HCT116 (cell line): Measurements from ENCODE around the gene SH2B3. TPM values are rescaled to one million over a fixed set of nuclear protein-coding genes. Genes with fewer than 3 reads are reported as not detected.

Source experiments
- ATAC-seq: fragments of 200-7000 bp; cut with Tn5 transposase; 2 replicates; pipeline ENCODE4 v1.9.1; 2020; ENCODE audit warnings: mild to moderate bottlenecking, moderate library complexity
- BruUV-seq: library from RNA; stranded (reverse); fragments of 400-500 nt; replicated peaks from 2 replicates; lab custom pipeline; 2021; lab: Mats Ljungman, UMichigan
- CTCF ChIA-PET: fragments of 300-600 bp; sonication (Branson Sonifier 250); formaldehyde crosslinking; loops from one replicate; lab custom pipeline; 2021; ENCODE audit warnings: antibody characterized with exemption; lab: Charles Lee
- POLR2A ChIA-PET: fragments of 300-600, 350-600 bp; sonication (Branson Sonifier 250); formaldehyde crosslinking; loops from one replicate; lab custom pipeline; 2021; ENCODE audit warnings: antibody characterized with exemption; lab: Charles Lee
- RAD21 ChIA-PET, 2 experiments: fragments of 300-600 bp; sonication (Branson Sonifier 250); formaldehyde crosslinking; loops; one replicate each; lab custom pipeline; 2023; ENCODE audit warnings: low total read pairs in 2 of 2; ENCODE audit not compliant: uncharacterized antibody in 2 of 2, unreplicated experiment in 2 of 2, low non-redundant PET in 1 of 2; lab: Charles Lee
- DNase-seq: peaks from one replicate; pipeline ENCODE4 v3.0.0-alpha.2; 2010; ENCODE audit warnings: low read depth, low spot score
- H2AFZ ChIP-seq: fragments of 200-600 bp; shearing (Covaris generic), sonication (generic); 2 replicates; pipeline ENCODE4 v1.6.1; 2017; ENCODE audit warnings: low read depth, mixed run types, mixed read lengths, antibody characterized with exemption, low read length; ENCODE audit not compliant: poor library complexity, severe bottlenecking
- H3K27ac ChIP-seq: 2 replicates; pipeline ENCODE4 v1.5.1; 2012; ENCODE audit warnings: low read depth, low read length
- H3K27me3 ChIP-seq: fragments of 200-600 bp; sonication (generic); 2 replicates; pipeline ENCODE4 v1.6.1; 2016; ENCODE audit warnings: mixed run types, low read length, mixed read lengths; ENCODE audit not compliant: insufficient read depth
- H3K36me3 ChIP-seq, 2 experiments: fragments of 200-500 bp in 1 of 2; fragments of 200-600 bp in 1 of 2; sonication (Bioruptor generic) in 1 of 2; sonication (generic) in 1 of 2; 2 replicates each; pipeline versions ENCODE4 v1.5.1 to v1.6.1; 2014 to 2016; ENCODE audit warnings: low read length in 2 of 2, inconsistent platforms in 1 of 2, mixed read lengths in 1 of 2, mixed run types in 1 of 2; ENCODE audit not compliant: insufficient read depth in 2 of 2, control insufficient read depth in 1 of 2
- H3K4me1 ChIP-seq, 2 experiments: fragments of 200-600 bp in 1 of 2; sonication (generic) in 1 of 2; 2 replicates each; pipeline versions ENCODE4 v1.5.1 to v1.6.1; 2012 to 2017; ENCODE audit warnings: low read length in 2 of 2, inconsistent platforms in 1 of 2, mild to moderate bottlenecking in 1 of 2, mixed read lengths in 1 of 2, mixed run types in 1 of 2, moderate library complexity in 1 of 2; ENCODE audit not compliant: insufficient read depth in 2 of 2, control insufficient read depth in 1 of 2
- H3K4me2 ChIP-seq: fragments of 200-600 bp; sonication (generic); 2 replicates; pipeline ENCODE4 v1.6.1; 2017; ENCODE audit warnings: mixed run types, low read length, mixed read lengths
- H3K4me3 ChIP-seq, 2 experiments: fragments of 200-600 bp in 1 of 2; sonication (generic) in 1 of 2; replicated peaks in 1 of 2; 2 replicates each; pipeline ENCODE4 v1.5.1; 2011 to 2016; ENCODE audit warnings: low read length in 2 of 2, control low read depth in 1 of 2, low read depth in 1 of 2, mild to moderate bottlenecking in 1 of 2, mixed read lengths in 1 of 2, mixed run types in 1 of 2
- H3K79me2 ChIP-seq: fragments of 200-600 bp; sonication (generic); 2 replicates; pipeline ENCODE4 v1.6.1; 2017; ENCODE audit warnings: mild to moderate bottlenecking, mixed run types, low read length, moderate library complexity, mixed read lengths; ENCODE audit not compliant: insufficient read depth
- H3K9ac ChIP-seq: fragments of 200-600 bp; sonication (generic); 2 replicates; pipeline ENCODE4 v1.6.1; 2016; ENCODE audit warnings: low read length, mixed read lengths
- H3K9me2 ChIP-seq: fragments of 200-600 bp; sonication (generic), shearing (Covaris generic); 2 replicates; pipeline ENCODE4 v1.6.1; 2017; ENCODE audit warnings: mixed run types, mild to moderate bottlenecking, moderate library complexity; ENCODE audit not compliant: insufficient read depth
- H3K9me3 ChIP-seq, 2 experiments: fragments of 200-500 bp in 1 of 2; fragments of 200-600 bp in 1 of 2; sonication (Bioruptor generic) in 1 of 2; sonication (generic) in 1 of 2; 2 replicates each; pipeline ENCODE4 v1.6.1; 2014 to 2017; ENCODE audit warnings: low read length in 2 of 2, mixed read lengths in 2 of 2, inconsistent platforms in 1 of 2, low read depth in 1 of 2, mild to moderate bottlenecking in 1 of 2, mixed run types in 1 of 2, moderate library complexity in 1 of 2; ENCODE audit not compliant: control insufficient read depth in 1 of 2, insufficient read depth in 1 of 2
- H4K20me1 ChIP-seq: fragments of 200-600 bp; sonication (generic), shearing (Covaris generic); 2 replicates; pipeline ENCODE4 v1.6.1; 2017; ENCODE audit warnings: mixed run types, mild to moderate bottlenecking, moderate library complexity; ENCODE audit not compliant: insufficient read depth
- CEBPB ChIP-seq: IDR thresholded peaks from 2 replicates; pipeline ENCODE4 v1.6.1; 2012; ENCODE audit warnings: low read depth
- EGR1 ChIP-seq: IDR thresholded peaks from 2 replicates; pipeline ENCODE4 v1.6.1; 2012; ENCODE audit warnings: low read depth
- ELF1 ChIP-seq: IDR thresholded peaks from 2 replicates; pipeline ENCODE4 v1.6.1; 2012; ENCODE audit warnings: low read depth, borderline replicate concordance
- EZH2 ChIP-seq: fragments of 200-600 bp; sonication (generic); IDR thresholded peaks from 2 replicates; pipeline ENCODE4 v1.6.1; 2017; ENCODE audit warnings: antibody characterized with exemption, mixed run types
- EZH2phosphoT487 ChIP-seq: fragments of 200-600 bp; IDR thresholded peaks from 2 replicates; pipeline ENCODE4 v1.6.1; 2018; ENCODE audit warnings: antibody characterized with exemption, borderline replicate concordance
- FOSL1 ChIP-seq: IDR thresholded peaks from 2 replicates; pipeline ENCODE4 v1.6.1; 2012; ENCODE audit warnings: low read depth
- JUND ChIP-seq: IDR thresholded peaks from 2 replicates; pipeline ENCODE4 v1.6.1; 2012
- POLR2A ChIP-seq: IDR thresholded peaks from 2 replicates; pipeline ENCODE4 v1.7.0; 2011; ENCODE audit warnings: borderline replicate concordance; ENCODE audit not compliant: insufficient read depth, insufficient read length; ENCODE audit errors: extremely low read depth
- POLR2AphosphoS5 ChIP-seq: IDR thresholded peaks from 2 replicates; pipeline ENCODE4 v1.6.1; 2011; ENCODE audit warnings: mild to moderate bottlenecking, low read depth, low read length, moderate library complexity
- RAD21 ChIP-seq: IDR thresholded peaks from 2 replicates; pipeline ENCODE4 v1.6.1; 2012; ENCODE audit warnings: low read depth, mild to moderate bottlenecking
- SIN3A ChIP-seq: IDR thresholded peaks from 2 replicates; pipeline ENCODE4 v1.6.1; 2012; ENCODE audit warnings: low read depth
- SP1 ChIP-seq: IDR thresholded peaks from 2 replicates; pipeline ENCODE4 v1.6.1; 2012; ENCODE audit warnings: low read depth
- SRF ChIP-seq: IDR thresholded peaks from 2 replicates; pipeline ENCODE4 v1.6.1; 2012; ENCODE audit warnings: low read depth
- TCF7L2 ChIP-seq: IDR thresholded peaks from 2 replicates; pipeline ENCODE4 v1.7.0; 2011; ENCODE audit warnings: borderline replicate concordance, inconsistent platforms; ENCODE audit not compliant: insufficient read depth, insufficient read length; ENCODE audit errors: extremely low read depth
- ZFX ChIP-seq: fragments of 450-650 bp; IDR thresholded peaks from 2 replicates; pipeline ENCODE4 v1.6.1; 2017
- ZNF274 ChIP-seq: fragments of 200-500 bp; sonication (Bioruptor generic); IDR thresholded peaks from 2 replicates; pipeline ENCODE4 v1.6.1; 2014; ENCODE audit warnings: mild to moderate bottlenecking, low read depth, low read length, inconsistent platforms
- intact Hi-C: fragments of 100-400 bp; cut with micrococcal nuclease; formaldehyde crosslinking; loops from 2 replicates; pipeline ENCODE4 v1.10.0; 2022
- total RNA-seq: library from RNA; stranded (reverse); gene quantifications from one replicate; pipeline ENCODE4 v1.2.1, GENCODE V29; 2021; ENCODE audit not compliant: unreplicated experiment
- TF ChIP-seq, protein P1 (sequence below): IDR thresholded peaks from 2 replicates; pipeline ENCODE4 v1.6.1; 2012
- TF ChIP-seq, protein P2 (sequence below): IDR thresholded peaks from 2 replicates; pipeline ENCODE4 v1.6.1; 2012; ENCODE audit warnings: low read depth
- TF ChIP-seq, protein P3 (sequence below): IDR thresholded peaks from 2 replicates; pipeline ENCODE4 v1.6.1; 2012

Gene SH2B3
- total RNA-seq, 1 experiment from 2014 or later: 17.3 TPM

DNA sequence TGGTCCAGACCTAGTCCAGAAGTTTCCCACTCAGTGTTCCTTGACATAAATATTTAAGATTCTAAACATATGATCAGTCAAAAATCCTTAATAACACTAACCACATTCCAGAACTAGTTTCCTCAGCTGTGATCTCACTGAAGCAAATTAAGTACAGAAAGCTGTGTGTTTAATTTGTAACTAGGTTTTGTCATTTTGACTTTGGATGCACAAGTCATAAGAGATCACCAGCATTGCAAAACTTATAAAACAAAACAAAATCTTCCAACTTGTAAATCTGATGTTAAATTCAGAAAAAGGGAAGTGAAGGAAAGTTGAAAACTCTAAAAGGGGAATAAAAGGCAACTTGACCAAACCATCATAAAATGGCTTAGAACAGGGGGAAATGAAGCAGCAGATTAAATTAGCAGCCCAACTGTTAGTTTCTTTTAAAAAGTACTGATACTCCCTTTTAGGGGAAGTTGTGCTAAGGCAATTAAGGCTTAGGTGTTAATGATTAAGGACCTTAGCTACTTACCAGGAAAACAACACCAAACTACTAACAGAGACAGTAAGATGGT is 56.6 kb downstream of the SH2B3 start:
- Histone ChIP-seq H3K9ac (no peak overlapping the region), H3K4me3 (no peak overlapping the region), H3K4me2 (no peak overlapping the region), H4K20me1 (no peaks in the 10 kb centered on the region), H3K79me2 (no peaks in the 10 kb centered on the region; the same call in none of the 2 replicates), H2AFZ (no peak overlapping the region), H3K9me2 (no peaks in the 10 kb centered on the region), H3K4me1 (no peaks in the 10 kb centered on the region), H3K9me3 (no peaks in the 10 kb centered on the region), H3K27me3 (no peaks in the 10 kb centered on the region), H3K36me3 (peaks cover under 1 to 6% of the 10 kb centered on the region in 2 experiments; a peak in 2 of 4 replicates), H3K27ac (no peak overlapping the region)
- DNase-seq (no peak), ATAC-seq (no peak)
- RAD21 ChIA-PET: no interaction called here
- intact Hi-C loops: no loop called here
- BruUV-seq: no TSS peak
- POLR2A ChIA-PET: no interaction called here
- CTCF ChIA-PET: interaction anchor here (2.7 kb wide), 1 partner anchor 11 kb away, joined by 12 read pairs; no protein-coding TSS in a partner anchor
- TF ChIP-seq TCF7L2 (no peak), ZFX (no peak), SIN3A (no peak), SP1 (no peak), RAD21 (no peak), JUND (no peak), POLR2AphosphoS5 (no peak), EZH2phosphoT487 (no peak), SRF (no peak), CEBPB (no peak), FOSL1 (no peak), EZH2 (no peak), POLR2A (no peak), ELF1 (no peak), EGR1 (no peak), ZNF274 (no peak)
- TF ChIP-seq, protein P1, sequence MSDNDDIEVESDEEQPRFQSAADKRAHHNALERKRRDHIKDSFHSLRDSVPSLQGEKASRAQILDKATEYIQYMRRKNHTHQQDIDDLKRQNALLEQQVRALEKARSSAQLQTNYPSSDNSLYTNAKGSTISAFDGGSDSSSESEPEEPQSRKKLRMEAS: no peak
- TF ChIP-seq, protein P2, sequence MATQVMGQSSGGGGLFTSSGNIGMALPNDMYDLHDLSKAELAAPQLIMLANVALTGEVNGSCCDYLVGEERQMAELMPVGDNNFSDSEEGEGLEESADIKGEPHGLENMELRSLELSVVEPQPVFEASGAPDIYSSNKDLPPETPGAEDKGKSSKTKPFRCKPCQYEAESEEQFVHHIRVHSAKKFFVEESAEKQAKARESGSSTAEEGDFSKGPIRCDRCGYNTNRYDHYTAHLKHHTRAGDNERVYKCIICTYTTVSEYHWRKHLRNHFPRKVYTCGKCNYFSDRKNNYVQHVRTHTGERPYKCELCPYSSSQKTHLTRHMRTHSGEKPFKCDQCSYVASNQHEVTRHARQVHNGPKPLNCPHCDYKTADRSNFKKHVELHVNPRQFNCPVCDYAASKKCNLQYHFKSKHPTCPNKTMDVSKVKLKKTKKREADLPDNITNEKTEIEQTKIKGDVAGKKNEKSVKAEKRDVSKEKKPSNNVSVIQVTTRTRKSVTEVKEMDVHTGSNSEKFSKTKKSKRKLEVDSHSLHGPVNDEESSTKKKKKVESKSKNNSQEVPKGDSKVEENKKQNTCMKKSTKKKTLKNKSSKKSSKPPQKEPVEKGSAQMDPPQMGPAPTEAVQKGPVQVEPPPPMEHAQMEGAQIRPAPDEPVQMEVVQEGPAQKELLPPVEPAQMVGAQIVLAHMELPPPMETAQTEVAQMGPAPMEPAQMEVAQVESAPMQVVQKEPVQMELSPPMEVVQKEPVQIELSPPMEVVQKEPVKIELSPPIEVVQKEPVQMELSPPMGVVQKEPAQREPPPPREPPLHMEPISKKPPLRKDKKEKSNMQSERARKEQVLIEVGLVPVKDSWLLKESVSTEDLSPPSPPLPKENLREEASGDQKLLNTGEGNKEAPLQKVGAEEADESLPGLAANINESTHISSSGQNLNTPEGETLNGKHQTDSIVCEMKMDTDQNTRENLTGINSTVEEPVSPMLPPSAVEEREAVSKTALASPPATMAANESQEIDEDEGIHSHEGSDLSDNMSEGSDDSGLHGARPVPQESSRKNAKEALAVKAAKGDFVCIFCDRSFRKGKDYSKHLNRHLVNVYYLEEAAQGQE: no peak
- TF ChIP-seq, protein P3, sequence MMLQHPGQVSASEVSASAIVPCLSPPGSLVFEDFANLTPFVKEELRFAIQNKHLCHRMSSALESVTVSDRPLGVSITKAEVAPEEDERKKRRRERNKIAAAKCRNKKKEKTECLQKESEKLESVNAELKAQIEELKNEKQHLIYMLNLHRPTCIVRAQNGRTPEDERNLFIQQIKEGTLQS: no peak
